AG20443 (cell line): ENCODE measurements around the gene ANKRD39.

Experiments
- DNase-seq: peaks from one replicate; pipeline ENCODE4 v3.0.0; 2012; ENCODE audit warnings: low spot score, mixed read lengths

The ANKRD39 gene

GRCh38 chr2:96887493-96888012 lies 29.7 kb upstream of the ANKRD39 start:
- DNase-seq, result no peak

GRCh38 chr2:96885432-96886347 lies 27.9 kb upstream of the ANKRD39 start:
- no peak for DNase-seq

GRCh38 chr2:96884299-96885094 lies 26.7 kb upstream of the ANKRD39 start:
- no peak for DNase-seq

GRCh38 chr2:96883306-96883705 lies 25.5 kb upstream of the ANKRD39 start:
- DNase-seq, result no peak

GRCh38 chr2:96882906-96883305 lies 25.1 kb upstream of the ANKRD39 start:
- no peak for DNase-seq

- DNase-seq, result no peak
Observed at GRCh38 chr2:96882230-96882629, 24.4 kb upstream of the ANKRD39 start.

- no peak for DNase-seq
Observed at GRCh38 chr2:96881349-96882195, 23.8 kb upstream of the ANKRD39 start.

GRCh38 chr2:96880891-96881273 lies 23.1 kb upstream of the ANKRD39 start:
- no peak for DNase-seq

GRCh38 chr2:96879545-96880040 lies 21.8 kb upstream of the ANKRD39 start:
- no peak for DNase-seq

GRCh38 chr2:96878796-96879544 lies 21.2 kb upstream of the ANKRD39 start:
- DNase-seq, result no peak

GRCh38 chr2:96878171-96878570 lies 20.4 kb upstream of the ANKRD39 start:
- no peak for DNase-seq

GRCh38 chr2:96877631-96878092 lies 19.8 kb upstream of the ANKRD39 start:
- DNase-seq, result no peak

GRCh38 chr2:96877042-96877451 lies 19.2 kb upstream of the ANKRD39 start:
- DNase-seq, result no peak

GRCh38 chr2:96876269-96877041 lies 18.6 kb upstream of the ANKRD39 start:
- DNase-seq, result no peak

GRCh38 chr2:96875498-96876268 lies 17.9 kb upstream of the ANKRD39 start:
- DNase-seq, result no peak

- no peak for DNase-seq
Observed at GRCh38 chr2:96874198-96874831, 16.5 kb upstream of the ANKRD39 start.

- no peak for DNase-seq
Observed at GRCh38 chr2:96873651-96874096, 15.9 kb upstream of the ANKRD39 start.

GRCh38 chr2:96872591-96873349 lies 15.0 kb upstream of the ANKRD39 start:
- DNase-seq, result no peak
